LNCAP (cell line): ENCODE results near the gene CHRNA10.

Source experiments
- TF ChIP-seq, protein P1 (sequence below): fragments of 450-650 bp; IDR thresholded peaks from 2 replicates; pipeline ENCODE4 v1.5.1; 2017; ENCODE audit warnings: mild to moderate bottlenecking

Gene CHRNA10

GRCh38 chr11:3632070-3632660 lies 39.0 kb downstream of the CHRNA10 start:
- TF ChIP-seq, protein P1, sequence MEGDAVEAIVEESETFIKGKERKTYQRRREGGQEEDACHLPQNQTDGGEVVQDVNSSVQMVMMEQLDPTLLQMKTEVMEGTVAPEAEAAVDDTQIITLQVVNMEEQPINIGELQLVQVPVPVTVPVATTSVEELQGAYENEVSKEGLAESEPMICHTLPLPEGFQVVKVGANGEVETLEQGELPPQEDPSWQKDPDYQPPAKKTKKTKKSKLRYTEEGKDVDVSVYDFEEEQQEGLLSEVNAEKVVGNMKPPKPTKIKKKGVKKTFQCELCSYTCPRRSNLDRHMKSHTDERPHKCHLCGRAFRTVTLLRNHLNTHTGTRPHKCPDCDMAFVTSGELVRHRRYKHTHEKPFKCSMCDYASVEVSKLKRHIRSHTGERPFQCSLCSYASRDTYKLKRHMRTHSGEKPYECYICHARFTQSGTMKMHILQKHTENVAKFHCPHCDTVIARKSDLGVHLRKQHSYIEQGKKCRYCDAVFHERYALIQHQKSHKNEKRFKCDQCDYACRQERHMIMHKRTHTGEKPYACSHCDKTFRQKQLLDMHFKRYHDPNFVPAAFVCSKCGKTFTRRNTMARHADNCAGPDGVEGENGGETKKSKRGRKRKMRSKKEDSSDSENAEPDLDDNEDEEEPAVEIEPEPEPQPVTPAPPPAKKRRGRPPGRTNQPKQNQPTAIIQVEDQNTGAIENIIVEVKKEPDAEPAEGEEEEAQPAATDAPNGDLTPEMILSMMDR = no peak

- TF ChIP-seq, protein P1 = no peak
These were observed 39.9 kb downstream of the CHRNA10 start for GRCh38 chr11:3631331-3631730.

GRCh38 chr11:3627291-3627690 lies 43.9 kb downstream of the CHRNA10 start:
- TF ChIP-seq, protein P1 = no peak

DNA sequence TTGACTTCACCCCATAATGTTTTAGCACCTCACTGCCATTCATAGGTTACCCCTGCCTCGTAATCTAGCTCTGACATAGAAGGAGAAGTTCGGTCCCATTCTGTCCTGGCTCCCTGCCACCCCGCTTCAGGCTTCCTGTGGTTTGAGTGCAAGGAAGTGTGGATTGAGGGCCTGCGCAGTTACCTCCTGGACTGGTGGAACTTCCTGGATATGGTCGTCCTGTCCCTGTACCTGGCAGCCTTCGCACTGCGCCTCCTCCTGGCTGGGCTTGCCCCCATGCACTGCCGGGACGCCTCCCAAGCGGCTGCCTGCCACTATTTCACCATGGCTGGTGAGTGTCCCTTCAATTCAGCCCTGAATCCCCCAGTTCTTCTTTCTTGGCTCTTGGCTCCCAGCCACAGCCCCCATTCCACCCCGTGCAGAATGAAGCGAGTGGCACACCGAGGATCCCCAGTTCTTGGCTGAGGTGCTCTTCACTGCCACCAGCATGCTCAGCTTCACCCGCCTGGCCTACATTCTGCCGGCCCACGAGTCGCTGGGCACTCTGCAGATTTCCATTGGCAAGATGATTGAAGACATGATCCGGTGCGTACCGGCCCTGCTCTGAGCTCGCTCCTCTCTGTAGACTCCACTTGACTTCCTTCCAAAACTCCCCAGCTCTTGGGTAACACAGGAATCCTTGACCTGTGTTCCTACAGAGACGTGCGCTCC lies 44.8 kb downstream of the CHRNA10 start:
- TF ChIP-seq, protein P1 = no peak

DNA sequence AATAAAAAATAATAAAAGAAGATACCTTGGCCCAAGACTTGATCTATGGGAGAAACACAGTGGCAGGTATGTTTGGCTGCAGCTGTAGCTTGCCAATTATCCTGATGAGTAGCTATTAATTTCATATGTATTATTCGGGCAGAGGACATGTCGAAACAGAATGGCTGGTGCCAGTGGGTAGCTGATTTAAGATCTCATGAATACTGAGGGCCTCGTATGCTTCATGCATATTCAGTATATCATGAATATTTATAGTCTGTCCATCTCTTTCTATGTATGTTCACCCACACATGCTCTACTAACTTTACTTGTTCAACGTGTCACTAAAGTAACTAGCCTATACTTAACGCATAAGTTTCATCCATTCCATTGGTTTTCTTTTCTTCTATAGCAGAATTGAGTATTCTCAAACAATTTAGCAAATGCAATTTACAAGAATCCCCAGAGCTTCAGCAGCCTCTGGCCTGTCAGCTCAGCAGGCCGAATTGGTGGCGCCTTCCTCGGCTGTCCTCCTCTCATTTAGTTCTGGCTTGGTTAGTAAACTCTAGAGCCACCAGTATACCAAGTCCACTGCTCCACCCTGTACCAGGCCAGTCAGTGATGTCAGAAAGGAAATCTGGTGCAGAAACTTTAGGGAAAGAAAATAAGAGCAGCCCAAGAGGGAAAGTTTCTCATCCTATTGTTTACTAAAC lies 47.3 kb downstream of the CHRNA10 start:
- TF ChIP-seq, protein P1 = no peak

GRCh38 chr11:3623121-3623520 lies 48.1 kb downstream of the CHRNA10 start:
- TF ChIP-seq, protein P1 = no peak

DNA sequence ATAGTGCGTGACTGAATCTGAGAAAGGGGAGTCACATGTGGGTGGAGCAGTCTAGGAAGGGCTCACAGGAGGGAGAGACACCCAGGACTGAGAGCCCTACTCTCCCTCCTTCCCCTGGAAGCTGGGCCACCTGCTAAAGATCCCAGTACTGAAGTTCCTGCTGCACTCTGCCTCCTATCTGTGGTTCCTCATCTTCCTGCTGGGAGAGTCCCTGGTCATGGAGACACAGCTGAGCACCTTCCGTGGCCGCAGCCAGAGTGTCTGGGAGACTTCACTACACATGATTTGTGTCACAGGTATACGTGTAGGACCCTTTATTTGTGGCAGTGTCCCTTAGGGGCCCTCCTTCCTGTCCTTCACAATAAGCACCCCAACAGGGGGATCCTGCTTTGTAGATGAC lies 48.7 kb downstream of the CHRNA10 start:
- TF ChIP-seq, protein P1 = no peak
